Measurements from ENCODE around the gene PSMB11. TPM values are rescaled to one million over a fixed set of nuclear protein-coding genes. Genes with fewer than 3 reads are reported as not detected.

Gene PSMB11
- total and polyA plus RNA-seq, 2 donors (not counting 3 experiments of a cell fraction or from before 2014, with no cell fraction given) = not detected

DNA sequence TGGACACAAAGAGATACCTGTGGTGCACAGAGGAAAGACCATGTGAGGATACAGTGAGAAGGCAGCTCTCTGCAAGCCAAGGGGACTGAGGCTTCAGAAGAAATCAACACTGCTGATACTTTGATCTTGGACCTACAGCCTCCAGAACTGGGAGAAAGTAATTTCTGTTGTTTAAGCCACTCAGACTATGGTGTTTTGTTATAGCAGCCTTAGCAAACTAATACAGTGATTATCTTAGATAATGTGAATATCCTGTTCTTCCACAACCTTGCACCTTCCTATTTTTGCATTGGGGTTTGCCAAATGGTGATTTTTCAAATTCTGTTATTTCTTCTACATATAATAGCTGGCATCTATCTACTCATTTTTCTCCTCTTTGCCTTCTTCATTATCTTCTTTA is 23.9 kb upstream of the PSMB11 start:
- ChIA-PET CTCF (interaction anchor here (0.9 to 2.9 kb wide), 3 partner anchors 11 to 31 kb away, joined by 3 to 13 read pairs (median 3); no protein-coding TSS in a partner anchor), POLR2A (no interaction called here)
- no peaks in the 10 kb centered on the region for H4K20me1 ChIP-seq (replicated peaks; ENCODE audit: control insufficient read depth, extremely low read depth, insufficient read depth, low read length)
- no peak overlapping the region for H3K27ac ChIP-seq (ENCODE audit: insufficient read depth, low read depth, low read length)
- intact Hi-C loops (cut with micrococcal nuclease) = no loop called here
- DNase-seq (ENCODE audit: low read depth, low spot score) (no peak), FAIRE-seq (no peak)
- H3K36me3 ChIP-seq (ENCODE audit: control insufficient read depth in 2 of 2, extremely low read depth in 1 of 2, insufficient read depth in 2 of 2, low read length in 2 of 2) = no peaks in the 10 kb centered on the region
- H3K4me2 ChIP-seq (ENCODE audit: insufficient read depth, low read length) = no peak overlapping the region
- BruUV-seq (replicated peaks) = no TSS peak
- H3K4me1 ChIP-seq (ENCODE audit: control insufficient read depth, extremely low read depth, insufficient read depth, low read length) = no peaks in the 10 kb centered on the region
- H3K9me3 ChIP-seq (replicated peaks; ENCODE audit: control insufficient read depth, insufficient read depth, low read length) = no peaks in the 10 kb centered on the region
- dilution Hi-C loops (cut with MboI; ENCODE audit: extremely low pct_ligation_motif_present, low sequenced_read_pairs) = no loop called here
- H3K9ac ChIP-seq (replicated peaks; ENCODE audit: extremely low read depth, insufficient read depth, low read length) = no peak overlapping the region
- TF ChIP-seq, protein P1, sequence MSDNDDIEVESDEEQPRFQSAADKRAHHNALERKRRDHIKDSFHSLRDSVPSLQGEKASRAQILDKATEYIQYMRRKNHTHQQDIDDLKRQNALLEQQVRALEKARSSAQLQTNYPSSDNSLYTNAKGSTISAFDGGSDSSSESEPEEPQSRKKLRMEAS (IDR thresholded peaks at IDR 0.05; ENCODE audit: insufficient read depth, insufficient read length) = no peak
- TF ChIP-seq MYC (IDR thresholded peaks at IDR 0.05; ENCODE audit: low read depth, low read length) = no peak
- TF ChIP-seq, protein P2, sequence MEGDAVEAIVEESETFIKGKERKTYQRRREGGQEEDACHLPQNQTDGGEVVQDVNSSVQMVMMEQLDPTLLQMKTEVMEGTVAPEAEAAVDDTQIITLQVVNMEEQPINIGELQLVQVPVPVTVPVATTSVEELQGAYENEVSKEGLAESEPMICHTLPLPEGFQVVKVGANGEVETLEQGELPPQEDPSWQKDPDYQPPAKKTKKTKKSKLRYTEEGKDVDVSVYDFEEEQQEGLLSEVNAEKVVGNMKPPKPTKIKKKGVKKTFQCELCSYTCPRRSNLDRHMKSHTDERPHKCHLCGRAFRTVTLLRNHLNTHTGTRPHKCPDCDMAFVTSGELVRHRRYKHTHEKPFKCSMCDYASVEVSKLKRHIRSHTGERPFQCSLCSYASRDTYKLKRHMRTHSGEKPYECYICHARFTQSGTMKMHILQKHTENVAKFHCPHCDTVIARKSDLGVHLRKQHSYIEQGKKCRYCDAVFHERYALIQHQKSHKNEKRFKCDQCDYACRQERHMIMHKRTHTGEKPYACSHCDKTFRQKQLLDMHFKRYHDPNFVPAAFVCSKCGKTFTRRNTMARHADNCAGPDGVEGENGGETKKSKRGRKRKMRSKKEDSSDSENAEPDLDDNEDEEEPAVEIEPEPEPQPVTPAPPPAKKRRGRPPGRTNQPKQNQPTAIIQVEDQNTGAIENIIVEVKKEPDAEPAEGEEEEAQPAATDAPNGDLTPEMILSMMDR (IDR thresholded peaks at IDR 0.05; ENCODE audit: extremely low read depth in 1 of 2, insufficient read depth in 1 of 2, low read depth in 1 of 2, low read length in 2 of 2) = no peak
- no peak for TF ChIP-seq POLR2AphosphoS5 (IDR thresholded peaks at IDR 0.05; ENCODE audit: insufficient read depth, low read depth, low read length)
- no peak for TF ChIP-seq GATA2 (IDR thresholded peaks at IDR 0.05; ENCODE audit: insufficient read depth, insufficient read length, low read depth, low read length)
- no peak for TF ChIP-seq EZH2 (IDR thresholded peaks at IDR 0.05; ENCODE audit: borderline replicate concordance, low read depth, low read length, severe bottlenecking)
- no peak for TF ChIP-seq FOS (IDR thresholded peaks at IDR 0.05; ENCODE audit: borderline replicate concordance, insufficient read depth, low read length)
- no peak for TF ChIP-seq POLR2A (IDR thresholded peaks at IDR 0.05; ENCODE audit: low read depth, low read length)
- no peak for TF ChIP-seq JUN (IDR thresholded peaks at IDR 0.05; ENCODE audit: borderline replicate concordance, insufficient read depth, insufficient read length, low read depth)
- no peak overlapping the region for H2AFZ ChIP-seq (ENCODE audit: low read depth, low read length)
- H3K4me3 ChIP-seq (replicated peaks in 1 of 3; ENCODE audit: insufficient read depth in 1 of 3, low read depth in 1 of 3, low read length in 3 of 3) = no peak overlapping the region
- no peaks in the 10 kb centered on the region for H3K79me2 ChIP-seq (ENCODE audit: control insufficient read depth, insufficient read depth, low read length)
- H3K27me3 ChIP-seq (ENCODE audit: control insufficient read depth in 2 of 2, insufficient read depth in 2 of 2, low read length in 2 of 2) = no peaks in the 10 kb centered on the region
- H3K9me1 ChIP-seq (replicated peaks; ENCODE audit: control insufficient read depth, extremely low read depth, insufficient read depth, low read length) = no peaks in the 10 kb centered on the region
